GM19397 (cell line): Measurements from ENCODE around the gene OR4F29.
"Not testable (repeated sequence)": the region's sequence is repeated elsewhere in the genome, so short reads cannot be mapped to it uniquely, and the experiment has no call there.

Experiments used
- ATAC-seq: cut with Tn5 transposase; IDR thresholded peaks from one replicate; pipeline ENCODE4 v1.9.1; 2021; ENCODE audit warnings: mild to moderate bottlenecking, moderate library complexity; ENCODE audit not compliant: unreplicated experiment

The OR4F29 gene

GRCh38 chr1:451578-451977 is at the start of gene OR4F29:
OR4F29 (minus strand) TSS chr1:451678; CDS start chr1:451678, 0 bp downstream.
- not testable (repeated sequence) for ATAC-seq
